HG02884 (cell line): ENCODE measurements around the gene CENPX.

Source experiments
- ATAC-seq: cut with Tn5 transposase; IDR thresholded peaks from one replicate; pipeline ENCODE4 v1.9.1; 2021; ENCODE audit warnings: mild to moderate bottlenecking, moderate library complexity; ENCODE audit not compliant: unreplicated experiment

Gene CENPX

GRCh38 chr17:82055023-82055964 is 32.6 kb upstream of the CENPX start:
- no peak for ATAC-seq

GRCh38 chr17:82054351-82055022 is 31.8 kb upstream of the CENPX start:
- ATAC-seq = no peak

- ATAC-seq = no peak
These were observed 31.0 kb upstream of the CENPX start for GRCh38 chr17:82053556-82054263.

GRCh38 chr17:82053130-82053529 is 30.5 kb upstream of the CENPX start:
- ATAC-seq = no peak

- no peak for ATAC-seq
These were observed 30.0 kb upstream of the CENPX start for GRCh38 chr17:82052638-82053059.

GRCh38 chr17:82051776-82052637 is 29.3 kb upstream of the CENPX start, which contains the start of the genes GPS1 and RFNG:
TSS of gene GPS1 (plus strand) at chr17:82051898. CDS start at chr17:82051932, 34 bp downstream.
TSS of gene RFNG (minus strand) at chr17:82051811. CDS start at chr17:82051766, 45 bp downstream.
- no peak for ATAC-seq

GRCh38 chr17:82050761-82051641 is 28.3 kb upstream of the CENPX start:
- ATAC-seq = no peak

GRCh38 chr17:82050152-82050760 is 27.6 kb upstream of the CENPX start:
- no peak for ATAC-seq

- ATAC-seq = no peak
These were observed 26.9 kb upstream of the CENPX start for GRCh38 chr17:82049521-82049971.

GRCh38 chr17:82049106-82049505 is 26.4 kb upstream of the CENPX start:
- no peak for ATAC-seq

- ATAC-seq = no peak
These were observed 25.9 kb upstream of the CENPX start for GRCh38 chr17:82048571-82048971.

GRCh38 chr17:82047914-82048570 is 25.4 kb upstream of the CENPX start:
- no peak for ATAC-seq

GRCh38 chr17:82047379-82047778 is 24.7 kb upstream of the CENPX start:
- ATAC-seq = no peak

- no peak for ATAC-seq
These were observed 24.2 kb upstream of the CENPX start for GRCh38 chr17:82046903-82047302.

- ATAC-seq = no peak
These were observed 23.3 kb upstream of the CENPX start for GRCh38 chr17:82045936-82046484.

GRCh38 chr17:82043507-82043906 is 20.8 kb upstream of the CENPX start:
- ATAC-seq = no peak

- no peak for ATAC-seq
These were observed 20.0 kb upstream of the CENPX start for GRCh38 chr17:82042649-82043048.
